CD4-positive, alpha-beta T cell (primary cell): Measurements from ENCODE around the gene CDK17. TPM values are rescaled to one million over a fixed set of nuclear protein-coding genes. Genes with fewer than 3 reads are reported as not detected.

Source experiments
- ATAC-seq: fragments of 200-7000 bp; cut with Tn5 transposase; one replicate; pipeline ENCODE4 v1.10.0; 2022; ENCODE audit warnings: mild to moderate bottlenecking; ENCODE audit not compliant: poor library complexity
- CTCF ChIA-PET: fragments of 350-600 bp; sonication (Branson Sonifier 250); formaldehyde crosslinking; loops from one replicate; lab custom pipeline; 2021; ENCODE audit warnings: antibody characterized with exemption, inconsistent platforms; lab: Charles Lee
- POLR2A ChIA-PET: fragments of 350-600 bp; sonication (Branson Sonifier 250); formaldehyde crosslinking; loops from one replicate; lab custom pipeline; 2021; ENCODE audit warnings: antibody characterized with exemption, inconsistent platforms; lab: Charles Lee
- DNase-seq, 14 experiments: peaks; one replicate each; pipeline ENCODE4 v3.0.0-alpha.2; 2013 to 2020; ENCODE audit warnings: mixed read lengths in 2 of 14
- H3K27ac ChIP-seq, 2 donors: one replicate each; pipeline versions ENCODE4 v1.5.1 to v1.7.0; 2013; ENCODE audit warnings: low read length in 2 of 2, low read depth in 1 of 2, mild to moderate bottlenecking in 1 of 2
- H3K27me3 ChIP-seq, 2 experiments: 1 replicate in 1 of 2; 2 replicates in 1 of 2; pipeline versions ENCODE4 v1.6.1 to v1.7.0; 2013; ENCODE audit warnings: low read length in 2 of 2, control low read depth in 1 of 2, mild to moderate bottlenecking in 1 of 2, moderate library complexity in 1 of 2; ENCODE audit not compliant: insufficient read depth in 2 of 2, control insufficient read depth in 1 of 2
- H3K36me3 ChIP-seq: one replicate; pipeline ENCODE4 v1.6.1; 2013; ENCODE audit warnings: low read length, control low read depth; ENCODE audit not compliant: insufficient read depth
- H3K4me1 ChIP-seq: one replicate; pipeline ENCODE4 v1.6.1; 2013; ENCODE audit warnings: low read length, control low read depth; ENCODE audit not compliant: insufficient read depth
- H3K4me3 ChIP-seq: one replicate; pipeline ENCODE4 v1.5.1; 2013; ENCODE audit warnings: mild to moderate bottlenecking, low read length, moderate library complexity
- H3K9me3 ChIP-seq, 2 experiments: 1 replicate in 1 of 2; 2 replicates in 1 of 2; pipeline versions ENCODE4 v1.6.1 to v1.7.0; 2013; ENCODE audit warnings: low read length in 2 of 2, mild to moderate bottlenecking in 2 of 2, control low read depth in 1 of 2, moderate library complexity in 1 of 2; ENCODE audit not compliant: control insufficient read depth in 1 of 2, insufficient read depth in 1 of 2
- H3K27ac Mint-ChIP-seq: one replicate; pipeline ENCODE4 v1.8.0; 2020; ENCODE audit warnings: mixed read lengths
- H3K27me3 Mint-ChIP-seq: one replicate; pipeline ENCODE4 v1.8.0; 2021; ENCODE audit warnings: mixed read lengths
- H3K36me3 Mint-ChIP-seq: one replicate; pipeline ENCODE4 v1.8.0; 2021; ENCODE audit warnings: low read depth, mixed read lengths
- H3K4me1 Mint-ChIP-seq: one replicate; pipeline ENCODE4 v1.8.0; 2021; ENCODE audit warnings: low read depth, mixed read lengths
- H3K4me3 Mint-ChIP-seq: one replicate; pipeline ENCODE4 v1.8.0; 2020; ENCODE audit warnings: mild to moderate bottlenecking, mixed read lengths
- H3K9me3 Mint-ChIP-seq: one replicate; pipeline ENCODE4 v1.8.0; 2020; ENCODE audit warnings: mixed read lengths
- CTCF ChIP-seq: fragments of 200-600 bp; IDR thresholded peaks from one replicate; pipeline ENCODE4 v1.8.0; 2022; ENCODE audit warnings: antibody characterized with exemption, mild to moderate bottlenecking
- intact Hi-C, 2 experiments: fragments of 100-400 bp; cut with DNase I in 1 of 2; cut with micrococcal nuclease in 1 of 2; formaldehyde crosslinking; loops; one replicate each; pipeline versions ENCODE4 v1.15.1 to v1.9.0; 2023 to 2025; cut with DNase I, micrococcal nuclease
- total RNA-seq, 174 experiments: library from RNA in 2 of 174; stranded (reverse) in 2 of 174; gene quantifications; one replicate each; pipeline ENCODE4 v1.2.3 and lab custom pipeline; 2021 to 2026

Gene CDK17
- total RNA-seq, 2 experiments from 2014 or later: 112 to 113 TPM

DNA sequence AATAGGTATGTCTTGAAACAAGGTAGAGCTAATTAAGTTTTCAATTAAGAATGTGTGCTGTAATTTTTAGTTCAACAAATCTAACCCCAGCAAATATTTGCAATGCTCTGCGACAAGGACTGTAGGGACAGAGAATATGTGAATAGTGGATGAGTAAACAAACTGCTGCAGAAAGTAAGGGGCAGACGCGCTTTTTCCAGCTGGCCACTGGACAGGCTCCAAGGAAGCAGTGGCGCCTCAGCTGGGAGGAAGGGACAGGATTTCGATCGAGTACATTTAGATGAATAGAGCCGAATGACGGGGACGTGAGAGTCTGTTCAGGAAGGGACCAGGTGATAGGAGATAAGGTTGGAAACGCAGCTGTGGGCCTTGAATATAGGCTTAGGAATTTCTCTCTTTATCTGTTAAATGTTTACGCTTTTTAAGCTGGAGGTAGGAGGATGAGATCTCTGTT, 136.8 kb downstream of the CDK17 start:
- H3K27me3 ChIP-seq: no peaks in the 10 kb centered on the region
- Mint-ChIP-seq H3K27ac (peak overlapping the region; percentile 9), H3K4me1 (peaks cover 31% of the 10 kb centered on the region), H3K27me3 (no peaks in the 10 kb centered on the region), H3K9me3 (no peaks in the 10 kb centered on the region), H3K36me3 (peaks cover 78% of the 10 kb centered on the region), H3K4me3 (no peak overlapping the region)
- TF ChIP-seq CTCF: no peak
- ATAC-seq: no peak
- no peak overlapping the region for H3K4me3 ChIP-seq
- intact Hi-C loops: no loop called here
- CTCF ChIA-PET: interaction anchor here (1.2 to 1.3 kb wide), 2 partner anchors 19 to 48 kb away, joined by 3 to 4 read pairs; no protein-coding TSS in a partner anchor
- POLR2A ChIA-PET: interaction anchor here (0.6 kb wide), 1 partner anchor 33 kb away, joined by 3 read pairs; no protein-coding TSS in a partner anchor
- no peak overlapping the region for H3K27ac ChIP-seq
- DNase-seq: no peak
- H3K36me3 ChIP-seq: peaks cover 71% of the 10 kb centered on the region
- no peaks in the 10 kb centered on the region for H3K9me3 ChIP-seq
- H3K4me1 ChIP-seq: no peaks in the 10 kb centered on the region

DNA sequence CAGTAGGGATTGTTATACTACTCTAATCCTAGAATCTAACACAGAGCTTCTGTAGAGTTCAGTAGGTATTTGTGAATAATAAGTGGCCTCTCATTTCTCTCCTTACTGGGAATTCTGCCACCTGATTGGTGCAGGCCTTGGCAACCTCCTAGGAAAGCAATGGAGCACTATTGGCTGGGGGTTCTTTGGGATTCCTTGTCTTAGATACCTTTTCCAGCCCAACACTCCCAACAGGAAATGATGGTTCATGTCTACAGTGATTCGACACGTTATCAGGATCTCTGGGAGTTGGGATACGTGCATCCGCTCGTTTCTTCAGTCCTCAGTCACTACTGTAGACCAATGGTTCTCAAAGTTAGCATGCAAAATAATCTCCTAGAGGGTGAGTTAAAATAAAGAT, 138.7 kb downstream of the CDK17 start:
- Mint-ChIP-seq H3K4me3 (no peak overlapping the region), H3K36me3 (peaks cover 63% of the 10 kb centered on the region), H3K9me3 (no peaks in the 10 kb centered on the region), H3K27me3 (no peaks in the 10 kb centered on the region), H3K27ac (no peak overlapping the region), H3K4me1 (peaks cover 20% of the 10 kb centered on the region)
- TF ChIP-seq CTCF: no peak
- intact Hi-C loops: no loop called here
- peaks cover 9% of the 10 kb centered on the region for H3K4me1 ChIP-seq
- no peak overlapping the region for H3K27ac ChIP-seq
- no peak for DNase-seq
- peaks cover 73% of the 10 kb centered on the region for H3K36me3 ChIP-seq
- POLR2A ChIA-PET: interaction anchor here (0.9 kb wide), 1 partner anchor 139 kb away, joined by 4 read pairs; the partner anchor contains the start of gene CDK17
- no peaks in the 10 kb centered on the region for H3K9me3 ChIP-seq
- H3K4me3 ChIP-seq: no peak overlapping the region
- no peak for ATAC-seq
- no peaks in the 10 kb centered on the region for H3K27me3 ChIP-seq
- CTCF ChIA-PET: no interaction called here

GRCh38 chr12:96260644-96261043, 139.6 kb downstream of the CDK17 start:
- intact Hi-C loops: no loop called here
- Histone ChIP-seq H3K27ac (no peak overlapping the region), H3K4me3 (no peak overlapping the region), H3K9me3 (no peaks in the 10 kb centered on the region), H3K4me1 (peaks cover 16% of the 10 kb centered on the region), H3K36me3 (peaks cover 76% of the 10 kb centered on the region), H3K27me3 (no peaks in the 10 kb centered on the region)
- peaks cover 14% of the 10 kb centered on the region for H3K4me1 Mint-ChIP-seq
- H3K9me3 Mint-ChIP-seq: no peaks in the 10 kb centered on the region
- no peak overlapping the region for H3K27ac Mint-ChIP-seq
- ChIA-PET POLR2A (interaction anchor here (1.6 kb wide), 1 partner anchor 38 kb away, joined by 4 read pairs; no protein-coding TSS in a partner anchor), CTCF (no interaction called here)
- no peak overlapping the region for H3K4me3 Mint-ChIP-seq
- DNase-seq: no peak
- no peak for TF ChIP-seq CTCF
- no peak for ATAC-seq
- H3K27me3 Mint-ChIP-seq: no peaks in the 10 kb centered on the region
- H3K36me3 Mint-ChIP-seq: peaks cover 59% of the 10 kb centered on the region
